Hematopoietic multipotent progenitor cell treated with erythropoietin and hydrocortisone succinate and interleukin-3 and kit ligand, for 6 days (in vitro differentiated cells): ENCODE data around the gene ME3.
"Not testable (repeated sequence)": the region's sequence is repeated elsewhere in the genome, so short reads cannot be mapped to it uniquely, and the experiment has no call there.

Source experiments
- DNase-seq: peaks from one replicate; pipeline ENCODE4 v3.0.0-alpha.2; 2015

ME3 gene

DNA sequence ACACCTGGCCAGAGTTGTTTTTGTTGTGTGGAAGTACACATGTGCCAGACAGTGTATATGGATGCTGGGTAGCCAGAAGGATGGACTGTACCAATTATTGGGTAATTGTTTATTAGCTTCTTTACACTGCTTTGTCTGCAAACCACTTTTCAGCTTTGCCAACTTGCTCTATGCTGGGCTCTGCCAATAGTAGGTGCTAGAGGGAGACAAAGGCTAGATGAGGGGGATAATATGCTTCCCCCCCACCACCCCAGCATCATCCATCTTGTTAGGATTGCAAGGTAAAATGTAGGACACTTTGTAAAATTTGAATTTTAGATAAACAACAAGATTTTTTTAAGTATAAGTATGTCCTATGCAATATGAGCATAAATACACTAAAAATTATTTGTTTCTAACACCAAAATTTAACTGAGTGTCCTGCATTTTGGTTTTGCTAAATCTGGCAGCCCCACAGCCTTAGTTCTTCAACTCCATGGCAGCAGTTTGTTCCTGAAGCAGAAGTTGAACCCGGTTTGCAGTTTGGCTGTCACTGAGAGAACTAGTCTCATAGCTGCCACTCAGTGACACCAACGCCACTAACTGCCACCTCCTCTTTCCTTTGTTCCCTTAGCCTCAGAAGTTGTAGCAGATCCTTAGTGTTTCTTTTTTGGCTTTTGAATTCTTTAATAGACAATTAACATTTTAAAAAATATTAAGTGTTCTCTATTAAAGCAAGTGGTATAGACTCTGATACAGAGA is 219.0 kb downstream of the ME3 start:
- DNase-seq, result no peak

DNA sequence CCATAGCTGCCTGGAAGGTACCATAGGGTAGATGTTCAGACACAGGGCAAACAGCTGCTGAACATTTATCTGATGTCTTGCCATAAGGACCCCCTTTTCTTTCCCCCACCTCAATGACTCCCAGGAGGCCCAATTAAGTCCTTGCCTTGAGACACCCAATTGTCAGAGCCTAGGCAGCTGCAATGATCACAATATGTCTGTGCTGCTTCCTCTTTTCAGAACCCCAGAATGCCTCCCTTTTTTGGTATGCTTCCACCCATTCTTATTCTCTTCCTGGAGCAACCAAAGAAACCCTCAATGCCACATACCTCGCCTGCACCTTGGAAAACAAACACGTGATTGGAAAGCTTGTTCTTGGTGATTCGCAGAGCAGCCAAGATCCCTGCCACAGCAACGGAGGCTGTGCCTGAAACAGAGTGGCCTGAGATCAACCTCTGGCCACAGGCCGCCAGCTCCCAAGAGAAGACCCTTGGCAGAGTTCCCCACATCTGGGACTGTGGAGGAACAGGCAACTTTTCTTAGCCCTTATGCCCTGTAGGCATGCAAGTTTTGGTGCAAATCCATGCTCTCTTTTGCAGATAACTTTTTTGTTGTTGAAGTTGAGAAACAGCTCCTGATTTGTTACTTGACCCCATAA is 222.3 kb downstream of the ME3 start:
- no peak for DNase-seq

DNA sequence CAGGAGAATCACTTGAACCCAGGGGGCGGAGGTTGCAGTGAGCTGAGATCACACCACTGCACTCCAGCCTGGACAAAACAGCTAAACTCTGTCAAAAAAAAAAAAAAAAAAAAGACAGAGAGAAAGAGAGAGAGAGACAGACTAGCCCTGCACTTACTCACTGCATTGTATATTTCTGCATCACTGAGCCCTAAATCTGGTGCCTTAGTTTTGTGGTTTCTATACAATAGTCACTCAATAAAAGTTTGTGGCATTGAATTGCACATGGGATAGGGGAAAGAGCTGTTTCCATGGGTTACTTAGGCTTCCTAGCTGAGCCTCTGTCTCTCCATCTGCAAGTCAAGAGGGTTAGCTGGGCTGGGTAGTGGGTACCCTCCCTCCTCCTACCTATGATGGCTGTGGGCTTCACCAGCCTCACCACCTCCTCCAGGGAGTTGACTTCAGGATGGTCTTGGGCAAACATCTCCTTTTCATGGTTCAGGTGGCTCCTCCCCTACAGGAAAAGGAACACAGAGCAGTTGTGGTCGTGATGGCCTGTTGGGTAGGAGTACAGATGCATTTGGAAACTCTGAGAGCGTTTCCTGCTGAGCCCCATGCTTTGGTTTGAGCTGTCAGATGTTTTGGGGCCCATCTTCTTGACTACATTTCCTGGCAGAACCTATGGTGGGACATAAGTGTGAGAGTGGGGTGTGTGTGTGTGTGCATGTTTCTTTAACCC is 224.5 kb downstream of the ME3 start:
- peak; percentile 13 for DNase-seq

DNA sequence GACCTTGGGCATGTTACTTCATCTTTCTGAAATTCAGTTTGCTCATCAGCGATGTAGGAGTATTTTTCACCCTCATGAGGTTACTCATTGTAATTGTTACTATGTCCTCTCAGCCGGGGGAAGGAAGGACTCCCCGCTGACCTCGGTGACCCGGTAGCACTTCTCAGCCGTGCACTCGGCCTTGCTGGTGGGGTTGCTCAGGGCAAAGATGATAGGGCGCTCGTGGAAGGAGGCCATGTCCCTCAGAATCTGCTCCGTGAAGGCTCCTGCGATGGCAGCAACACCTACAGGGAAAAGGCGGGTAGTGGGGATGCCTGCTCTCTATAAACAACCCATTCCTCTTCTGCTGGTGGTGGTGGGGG is 225.5 kb downstream of the ME3 start:
- DNase-seq, result no peak

DNA sequence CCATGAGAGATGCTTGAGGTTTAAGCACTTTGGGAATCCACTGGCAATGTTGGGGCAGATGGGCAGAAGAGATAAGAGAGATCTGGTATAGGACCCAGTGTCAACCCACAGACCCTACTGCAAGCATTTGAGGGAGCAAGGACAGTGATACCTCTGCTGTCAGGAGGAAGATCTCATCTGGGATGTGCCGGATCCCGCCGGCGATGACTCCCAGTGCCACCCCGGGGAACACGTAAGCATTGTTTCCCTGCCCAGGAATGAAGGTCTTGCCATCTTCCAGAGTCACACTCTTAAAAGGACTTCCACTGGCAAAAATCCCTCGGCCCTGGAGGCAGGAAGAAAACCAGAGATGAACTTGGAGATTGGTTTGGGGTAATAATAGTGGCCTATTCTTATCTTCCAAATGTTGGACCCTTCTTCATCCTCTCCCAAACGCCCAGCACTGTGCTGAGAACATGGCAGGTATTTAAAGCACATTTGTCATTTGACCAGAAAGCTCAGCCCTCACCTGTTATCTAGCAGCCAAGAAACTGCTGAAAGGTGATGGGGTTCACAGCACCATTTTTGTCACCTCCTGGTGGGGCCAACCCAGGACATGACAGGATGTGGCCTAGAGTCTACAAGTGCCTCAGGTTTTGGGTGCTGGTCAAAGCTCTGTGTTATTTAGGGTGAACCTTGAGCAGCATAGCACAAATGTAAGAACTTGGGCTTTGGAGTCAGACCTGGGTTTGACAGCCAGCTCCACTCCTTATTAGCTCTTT is 226.1 kb downstream of the ME3 start:
- no peak for DNase-seq

GRCh38 chr11:86444981-86445380 is 227.4 kb downstream of the ME3 start:
- no peak for DNase-seq

DNA sequence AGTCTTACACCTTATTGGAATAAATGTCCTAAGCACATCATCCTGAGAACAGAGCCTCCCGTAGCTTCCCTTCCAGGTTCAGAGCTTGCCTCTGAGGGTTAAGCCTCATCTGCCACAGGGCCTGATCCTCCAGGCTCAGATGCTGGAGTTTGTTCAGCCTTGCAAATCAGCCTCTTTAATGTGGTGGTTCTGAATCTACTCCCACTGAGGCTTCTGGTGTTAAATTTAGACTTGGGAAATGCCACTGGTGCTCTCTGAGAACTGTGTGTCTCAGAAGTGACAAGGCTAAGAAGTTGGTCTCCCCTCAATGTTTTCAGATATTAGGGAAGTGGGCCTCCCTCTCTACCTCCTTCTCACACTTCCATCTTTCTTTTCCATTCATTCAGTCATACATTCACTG is 229.0 kb downstream of the ME3 start:
- no peak for DNase-seq

DNA sequence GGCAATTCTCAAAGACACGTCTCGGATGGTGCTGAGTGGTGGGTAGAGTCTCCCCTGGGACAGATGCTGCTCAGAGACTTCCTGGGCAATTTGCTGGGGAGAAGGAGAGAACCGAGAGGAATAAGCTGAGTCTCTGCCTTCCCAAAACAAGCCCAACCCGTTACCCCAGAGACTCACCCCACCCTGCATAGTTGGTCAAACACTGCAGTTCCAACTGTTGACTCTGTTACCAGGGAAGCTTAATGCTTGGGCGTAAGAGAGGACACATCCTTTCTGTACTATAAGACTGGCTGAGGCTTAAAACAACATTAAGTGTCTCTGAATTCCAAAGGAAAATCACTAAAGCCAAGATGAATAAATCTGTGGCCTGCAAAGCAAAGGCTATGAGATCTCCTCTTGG is 229.6 kb downstream of the ME3 start:
- DNase-seq, result no peak

- no peak for DNase-seq
Observed at GRCh38 chr11:86442420-86442819, 230.0 kb downstream of the ME3 start.

GRCh38 chr11:86440843-86441242 is 231.6 kb downstream of the ME3 start:
- DNase-seq, result no peak

DNA sequence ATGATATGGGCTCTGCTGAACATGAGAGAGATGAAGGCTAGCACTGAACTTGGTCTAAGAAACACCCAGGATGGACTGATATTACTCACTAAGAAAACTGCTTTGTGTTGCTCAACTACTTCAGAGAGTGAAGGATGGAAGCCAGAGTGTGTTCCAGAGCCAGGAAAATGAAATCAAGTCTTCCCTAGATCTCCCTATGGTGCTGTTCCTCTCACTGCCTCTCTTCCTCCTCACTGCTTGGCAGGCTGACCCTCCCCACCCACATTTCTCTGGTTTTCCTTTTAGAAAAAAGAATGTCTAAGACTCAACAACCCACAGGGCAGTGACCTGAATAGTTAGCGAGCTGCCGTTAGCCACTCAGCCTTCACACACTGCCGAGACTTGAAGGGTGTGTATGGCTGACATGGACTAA is 232.1 kb downstream of the ME3 start:
- DNase-seq, result no peak

DNA sequence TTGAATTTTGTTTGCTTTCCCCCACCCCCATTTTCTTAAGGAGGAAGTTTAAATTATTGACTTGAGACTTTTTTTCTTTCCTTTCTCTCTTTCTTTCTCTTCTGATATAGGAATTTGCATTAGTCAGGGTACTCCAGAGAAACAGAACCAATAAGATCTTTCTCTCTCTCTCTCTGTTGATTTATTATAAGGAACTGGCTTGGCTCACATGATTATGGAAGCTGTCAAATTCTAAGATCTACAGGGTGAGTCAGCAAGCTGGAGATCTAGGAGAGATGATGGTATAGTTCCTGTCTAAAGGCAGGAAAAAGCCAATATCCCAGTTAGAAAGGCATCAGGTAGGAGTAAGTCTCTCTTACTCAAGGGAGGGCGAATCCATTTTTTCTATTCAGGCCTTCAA is 233.7 kb downstream of the ME3 start:
- DNase-seq, result no peak

GRCh38 chr11:86435711-86436110 is 236.7 kb downstream of the ME3 start:
- DNase-seq, result no peak

GRCh38 chr11:86433361-86434095 is 238.9 kb downstream of the ME3 start:
- DNase-seq, result not testable (repeated sequence)

GRCh38 chr11:86431258-86431657 is 241.2 kb downstream of the ME3 start:
- DNase-seq, result no peak

GRCh38 chr11:86427441-86427840 is 245.0 kb downstream of the ME3 start:
- DNase-seq, result no peak

GRCh38 chr11:86423488-86423887 is 248.9 kb downstream of the ME3 start:
- not testable (repeated sequence) for DNase-seq

GRCh38 chr11:86422371-86422770 is 250.0 kb downstream of the ME3 start:
- DNase-seq, result no peak

DNA sequence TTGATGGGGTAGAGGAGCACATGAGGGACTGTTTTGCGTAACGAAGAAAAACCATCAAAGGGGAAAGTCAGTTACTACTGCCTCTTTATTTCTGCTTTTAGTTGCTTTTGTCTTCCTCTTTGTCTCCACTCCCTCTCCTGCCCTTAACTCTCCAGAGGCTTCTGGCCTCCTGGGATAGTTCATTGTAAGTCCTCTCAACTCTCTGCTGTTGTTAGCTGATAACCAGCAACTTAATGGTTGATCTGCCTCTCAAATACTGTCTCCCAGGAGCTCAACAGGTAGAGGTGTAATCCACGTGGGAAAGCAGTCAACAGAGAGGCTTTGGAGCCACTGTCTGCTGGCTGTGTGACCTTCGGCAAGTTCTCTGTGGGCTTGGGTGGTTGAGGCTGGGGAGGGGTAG is 250.5 kb downstream of the ME3 start:
- DNase-seq, result no peak

- peak; percentile 22 for DNase-seq
Observed at GRCh38 chr11:86418917-86419316, 253.5 kb downstream of the ME3 start.

- DNase-seq, result no peak
Observed at GRCh38 chr11:86418513-86418912, 253.9 kb downstream of the ME3 start.

DNA sequence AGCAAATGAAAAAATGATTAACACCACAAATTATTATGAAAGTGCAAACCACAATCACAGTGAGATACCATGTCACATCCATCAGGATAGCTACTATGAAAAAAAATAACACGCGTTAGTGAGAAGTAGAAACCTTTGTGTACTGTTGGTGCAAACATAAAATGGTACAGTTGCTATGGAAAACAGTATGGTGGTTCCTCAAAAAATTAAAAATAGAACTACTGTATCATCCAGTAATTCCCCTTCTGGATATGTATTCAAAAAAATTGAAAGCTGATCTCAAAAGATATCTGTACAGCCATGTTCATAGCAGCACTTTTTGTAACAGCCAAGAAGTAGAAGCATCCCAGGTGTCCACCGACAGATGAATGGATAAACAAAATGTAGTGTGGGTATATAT is 254.3 kb downstream of the ME3 start:
- no peak for DNase-seq

GRCh38 chr11:86416951-86417350 is 255.5 kb downstream of the ME3 start:
- DNase-seq, result not testable (repeated sequence)
